NOMO-1 treated with DMSO at 0.1 percent for 48 hours (cell line): ENCODE measurements around the gene RAC2.
A peak's percentile ranks its signal among the peaks of the same experiment; 100 is the strongest.
"Not testable (repeated sequence)": the region's sequence is repeated elsewhere in the genome, so short reads cannot be mapped to it uniquely, and the experiment has no call there.

Experiments
- DNase-seq: peaks from one replicate; lab custom pipeline; 2025; ENCODE audit not compliant: unreplicated experiment; lab: John Stamatoyannopoulos, UW

RAC2 gene

GRCh38 chr22:37235897-37236607 lies 8.0 kb downstream of the RAC2 start:
- no peak for DNase-seq

- DNase-seq: no peak
Observed at GRCh38 chr22:37234736-37235711, 9.0 kb downstream of the RAC2 start.

- DNase-seq: no peak
Observed at GRCh38 chr22:37233751-37234631, 10.1 kb downstream of the RAC2 start.

- not testable (repeated sequence) for DNase-seq
Observed at GRCh38 chr22:37233371-37233750, 10.7 kb downstream of the RAC2 start.

- DNase-seq: no peak
Observed at GRCh38 chr22:37232140-37232998, 11.7 kb downstream of the RAC2 start.

- DNase-seq: no peak
Observed at GRCh38 chr22:37231406-37232139, 12.5 kb downstream of the RAC2 start.

GRCh38 chr22:37230673-37231405 lies 13.2 kb downstream of the RAC2 start:
- DNase-seq: no peak

GRCh38 chr22:37229805-37230672 lies 14.0 kb downstream of the RAC2 start:
- peak; percentile 80 for DNase-seq

GRCh38 chr22:37229012-37229804 lies 14.9 kb downstream of the RAC2 start:
- DNase-seq: no peak

- DNase-seq: no peak
Observed at GRCh38 chr22:37228106-37229011, 15.7 kb downstream of the RAC2 start.

- no peak for DNase-seq
Observed at GRCh38 chr22:37226514-37226913, 17.6 kb downstream of the RAC2 start.

GRCh38 chr22:37226087-37226486 lies 18.0 kb downstream of the RAC2 start:
- no peak for DNase-seq

GRCh38 chr22:37225481-37225880 lies 18.6 kb downstream of the RAC2 start:
- DNase-seq: no peak

GRCh38 chr22:37224757-37225420 lies 19.2 kb downstream of the RAC2 start:
- no peak for DNase-seq

GRCh38 chr22:37223965-37224551 lies 20.0 kb downstream of the RAC2 start:
- no peak for DNase-seq
